ENCODE data around the gene COMMD1. TPM values are rescaled to one million over a fixed set of nuclear protein-coding genes. Genes with fewer than 3 reads are reported as not detected.
"Not testable (repeated sequence)": the region's sequence is repeated elsewhere in the genome, so short reads cannot be mapped to it uniquely, and the experiment has no call there.

The COMMD1 gene
- total RNA-seq: 57.9 TPM

GRCh38 chr2:61905372-61906185 is at the start of gene COMMD1:
COMMD1 (plus strand) TSS chr2:61905674; CDS start chr2:61905679, 5 bp downstream.
- Histone ChIP-seq H3K27me3 (ENCODE audit: control insufficient read depth in 3 of 3, insufficient read depth in 3 of 3, low read length in 3 of 3) (no peaks in the 10 kb centered on the region), H3K4me1 (ENCODE audit: control insufficient read depth in 3 of 3, insufficient read depth in 3 of 3, low read length in 3 of 3) (peaks cover 5 to 21% (median 7%) of the 10 kb centered on the region in 3 donors), H3K36me3 (ENCODE audit: control insufficient read depth in 3 of 3, insufficient read depth in 3 of 3, low read length in 3 of 3) (peaks cover 0 to 2% (median 0%) of the 10 kb centered on the region in 3 donors), H3K27ac (ENCODE audit: low read depth, low read length) (peak within 1 kb of the TSS; percentile 77), H3K9me3 (ENCODE audit: control insufficient read depth in 3 of 3, low read length in 3 of 3) (no peaks in the 10 kb centered on the region), H3K4me3 (ENCODE audit: low read length in 3 of 3) (peak within 1 kb of the TSS; percentile 81 to 99 (median 96)), H3K9ac (ENCODE audit: low read depth in 1 of 3, low read length in 3 of 3) (peak within 1 kb of the TSS; percentile 85 to 95 (median 95))

DNA sequence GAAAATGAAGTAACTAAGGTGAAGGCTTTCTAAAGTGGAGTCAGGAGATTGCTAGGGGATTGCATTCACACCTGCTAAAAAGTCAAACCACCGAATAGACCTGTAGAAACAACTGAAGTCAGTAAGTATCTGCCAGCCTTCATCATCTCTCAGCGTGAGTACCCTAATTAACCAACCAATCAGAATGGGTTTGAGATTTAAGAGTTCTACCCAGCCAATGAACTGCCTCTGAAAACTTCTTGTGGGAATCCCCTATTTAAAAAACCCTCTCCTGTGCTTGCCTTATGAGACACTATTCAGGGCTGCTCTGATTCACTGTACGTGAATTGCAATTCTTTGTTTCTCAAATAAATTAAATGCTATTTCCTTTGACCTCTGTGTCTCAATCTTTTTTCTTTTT is 48.2 kb upstream of the COMMD1 start:
- no peaks in the 10 kb centered on the region for H3K36me3 ChIP-seq (ENCODE audit: control insufficient read depth in 3 of 3, insufficient read depth in 3 of 3, low read length in 3 of 3)
- H3K4me3 ChIP-seq (ENCODE audit: low read length in 3 of 3): no peak overlapping the region
- H3K9me3 ChIP-seq (ENCODE audit: control insufficient read depth in 3 of 3, low read length in 3 of 3): no peaks in the 10 kb centered on the region
- no peaks in the 10 kb centered on the region for H3K27me3 ChIP-seq (ENCODE audit: control insufficient read depth in 3 of 3, insufficient read depth in 3 of 3, low read length in 3 of 3)
- H3K27ac ChIP-seq (ENCODE audit: low read depth, low read length): no peak overlapping the region
- H3K9ac ChIP-seq (ENCODE audit: low read depth in 1 of 3, low read length in 3 of 3): no peak overlapping the region
- peaks cover 9 to 15% (median 12%) of the 10 kb centered on the region in 3 donors for H3K4me1 ChIP-seq (ENCODE audit: control insufficient read depth in 3 of 3, insufficient read depth in 3 of 3, low read length in 3 of 3)

DNA sequence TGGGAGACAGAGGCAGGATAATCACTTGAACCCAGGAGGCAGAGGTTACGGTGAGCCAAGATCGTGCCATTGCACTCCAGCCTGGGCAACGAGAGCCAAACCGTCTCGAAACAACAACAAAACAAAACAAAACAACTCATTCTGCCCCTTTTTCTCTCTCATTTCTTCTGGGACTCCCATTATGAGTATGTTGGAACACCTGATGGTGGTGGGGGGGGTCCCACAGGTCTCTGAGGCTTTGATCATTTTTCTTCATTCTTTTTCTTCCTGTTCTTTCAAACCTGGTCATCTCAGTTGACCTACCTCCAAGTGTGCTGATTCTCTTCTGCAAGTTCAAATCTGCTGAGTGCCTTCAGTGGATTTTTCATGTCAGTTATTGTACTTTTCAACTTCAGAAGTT is 43.4 kb upstream of the COMMD1 start:
- Histone ChIP-seq H3K9ac (ENCODE audit: low read depth in 1 of 3, low read length in 3 of 3) (no peak overlapping the region), H3K4me1 (ENCODE audit: control insufficient read depth in 3 of 3, insufficient read depth in 3 of 3, low read length in 3 of 3) (no peaks in the 10 kb centered on the region), H3K4me3 (ENCODE audit: low read length in 3 of 3) (no peak overlapping the region), H3K27me3 (ENCODE audit: control insufficient read depth in 3 of 3, insufficient read depth in 3 of 3, low read length in 3 of 3) (no peaks in the 10 kb centered on the region), H3K36me3 (ENCODE audit: control insufficient read depth in 3 of 3, insufficient read depth in 3 of 3, low read length in 3 of 3) (peaks cover 8 to 19% (median 18%) of the 10 kb centered on the region in 3 donors), H3K27ac (ENCODE audit: low read depth, low read length) (no peak overlapping the region), H3K9me3 (ENCODE audit: control insufficient read depth in 3 of 3, low read length in 3 of 3) (no peaks in the 10 kb centered on the region)

GRCh38 chr2:61866482-61867089 is 38.9 kb upstream of the COMMD1 start:
- peaks cover 20 to 45% (median 44%) of the 10 kb centered on the region in 3 donors for H3K36me3 ChIP-seq (ENCODE audit: control insufficient read depth in 3 of 3, insufficient read depth in 3 of 3, low read length in 3 of 3)
- not testable (repeated sequence) for H3K27ac ChIP-seq (ENCODE audit: low read depth, low read length); H3K9ac ChIP-seq (ENCODE audit: low read depth in 1 of 3, low read length in 3 of 3); H3K4me3 ChIP-seq (ENCODE audit: low read length in 3 of 3); H3K27me3 ChIP-seq (ENCODE audit: control insufficient read depth in 3 of 3, insufficient read depth in 3 of 3, low read length in 3 of 3); H3K9me3 ChIP-seq (ENCODE audit: control insufficient read depth in 3 of 3, low read length in 3 of 3); H3K4me1 ChIP-seq (ENCODE audit: control insufficient read depth in 3 of 3, insufficient read depth in 3 of 3, low read length in 3 of 3)

DNA sequence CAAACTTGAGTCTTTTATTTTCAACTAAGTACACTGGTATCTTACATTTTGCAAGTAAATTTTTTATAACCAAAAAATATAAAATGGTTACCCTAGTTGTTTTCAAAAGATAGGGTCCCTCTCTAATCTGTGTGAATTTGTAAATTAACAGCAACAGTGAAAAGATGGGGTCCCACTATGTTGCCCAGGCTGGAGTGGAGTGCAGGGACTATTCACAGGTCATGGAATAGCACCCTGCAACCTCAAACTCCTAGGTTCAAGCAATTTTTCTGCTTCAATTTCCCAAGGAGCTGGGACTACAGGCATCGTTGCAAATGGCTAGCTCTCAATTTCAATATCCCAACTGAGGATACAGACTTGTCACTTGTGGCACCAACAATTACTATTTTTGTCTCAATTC is 29.1 kb upstream of the COMMD1 start:
- Histone ChIP-seq H3K36me3 (ENCODE audit: control insufficient read depth in 3 of 3, insufficient read depth in 3 of 3, low read length in 3 of 3) (peaks cover 47 to 71% (median 64%) of the 10 kb centered on the region in 3 donors), H3K9ac (ENCODE audit: low read depth in 1 of 3, low read length in 3 of 3) (no peak overlapping the region), H3K27me3 (ENCODE audit: control insufficient read depth in 3 of 3, insufficient read depth in 3 of 3, low read length in 3 of 3) (no peaks in the 10 kb centered on the region), H3K27ac (ENCODE audit: low read depth, low read length) (no peak overlapping the region), H3K4me3 (ENCODE audit: low read length in 3 of 3) (no peak overlapping the region), H3K4me1 (ENCODE audit: control insufficient read depth in 3 of 3, insufficient read depth in 3 of 3, low read length in 3 of 3) (no peaks in the 10 kb centered on the region), H3K9me3 (ENCODE audit: control insufficient read depth in 3 of 3, low read length in 3 of 3) (no peaks in the 10 kb centered on the region)

DNA sequence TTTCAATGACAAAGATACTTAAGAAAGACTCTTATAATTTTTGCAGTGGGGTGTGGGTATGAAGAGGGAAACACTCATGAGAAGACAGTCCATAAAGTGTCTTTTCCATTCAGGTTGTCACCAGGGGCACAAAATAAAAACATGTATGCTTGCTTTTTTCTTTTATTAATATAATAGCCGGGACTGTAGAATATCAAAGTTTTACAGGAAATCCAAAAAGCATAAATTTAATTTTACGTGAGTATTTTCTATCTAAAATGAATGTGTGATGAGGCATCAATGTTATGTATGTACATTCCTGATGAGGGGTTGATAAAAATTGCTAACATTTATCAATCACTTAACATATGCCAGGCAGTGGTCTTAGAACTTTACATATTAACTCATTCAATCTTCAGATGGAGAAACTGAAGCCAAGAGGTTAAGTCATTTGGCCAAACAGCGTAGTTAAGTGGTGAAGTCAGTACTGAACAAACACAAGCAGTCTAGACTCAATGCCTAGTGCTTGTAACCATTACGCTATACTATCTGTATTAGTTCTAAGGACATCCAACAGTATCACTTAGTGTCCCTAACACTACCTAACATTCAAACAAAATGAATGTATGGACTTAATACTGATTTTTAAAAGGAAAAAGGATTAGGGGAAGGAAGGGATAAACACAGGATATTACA is 27.8 kb upstream of the COMMD1 start:
- H3K9me3 ChIP-seq (ENCODE audit: control insufficient read depth in 3 of 3, low read length in 3 of 3): no peaks in the 10 kb centered on the region
- H3K9ac ChIP-seq (ENCODE audit: low read depth in 1 of 3, low read length in 3 of 3): no peak overlapping the region
- H3K4me1 ChIP-seq (ENCODE audit: control insufficient read depth in 3 of 3, insufficient read depth in 3 of 3, low read length in 3 of 3): no peaks in the 10 kb centered on the region
- no peaks in the 10 kb centered on the region for H3K27me3 ChIP-seq (ENCODE audit: control insufficient read depth in 3 of 3, insufficient read depth in 3 of 3, low read length in 3 of 3)
- H3K4me3 ChIP-seq (ENCODE audit: low read length in 3 of 3): no peak overlapping the region
- peaks cover 38 to 69% (median 64%) of the 10 kb centered on the region in 3 donors for H3K36me3 ChIP-seq (ENCODE audit: control insufficient read depth in 3 of 3, insufficient read depth in 3 of 3, low read length in 3 of 3)
- H3K27ac ChIP-seq (ENCODE audit: low read depth, low read length): no peak overlapping the region

GRCh38 chr2:61878761-61879160 is 26.7 kb upstream of the COMMD1 start:
- Histone ChIP-seq H3K27me3 (ENCODE audit: control insufficient read depth in 3 of 3, insufficient read depth in 3 of 3, low read length in 3 of 3) (no peaks in the 10 kb centered on the region), H3K9ac (ENCODE audit: low read depth in 1 of 3, low read length in 3 of 3) (no peak overlapping the region), H3K27ac (ENCODE audit: low read depth, low read length) (no peak overlapping the region), H3K4me3 (ENCODE audit: low read length in 3 of 3) (no peak overlapping the region), H3K4me1 (ENCODE audit: control insufficient read depth in 3 of 3, insufficient read depth in 3 of 3, low read length in 3 of 3) (no peaks in the 10 kb centered on the region), H3K36me3 (ENCODE audit: control insufficient read depth in 3 of 3, insufficient read depth in 3 of 3, low read length in 3 of 3) (peaks cover 39 to 75% (median 67%) of the 10 kb centered on the region in 3 donors), H3K9me3 (ENCODE audit: control insufficient read depth in 3 of 3, low read length in 3 of 3) (no peaks in the 10 kb centered on the region)

GRCh38 chr2:61879351-61879750 is 26.1 kb upstream of the COMMD1 start:
- not testable (repeated sequence) for H3K27ac ChIP-seq (ENCODE audit: low read depth, low read length); H3K9me3 ChIP-seq (ENCODE audit: control insufficient read depth in 3 of 3, low read length in 3 of 3); H3K27me3 ChIP-seq (ENCODE audit: control insufficient read depth in 3 of 3, insufficient read depth in 3 of 3, low read length in 3 of 3); H3K4me1 ChIP-seq (ENCODE audit: control insufficient read depth in 3 of 3, insufficient read depth in 3 of 3, low read length in 3 of 3); H3K9ac ChIP-seq (ENCODE audit: low read depth in 1 of 3, low read length in 3 of 3); H3K4me3 ChIP-seq (ENCODE audit: low read length in 3 of 3)
- peaks cover 38 to 76% (median 67%) of the 10 kb centered on the region in 3 donors for H3K36me3 ChIP-seq (ENCODE audit: control insufficient read depth in 3 of 3, insufficient read depth in 3 of 3, low read length in 3 of 3)

DNA sequence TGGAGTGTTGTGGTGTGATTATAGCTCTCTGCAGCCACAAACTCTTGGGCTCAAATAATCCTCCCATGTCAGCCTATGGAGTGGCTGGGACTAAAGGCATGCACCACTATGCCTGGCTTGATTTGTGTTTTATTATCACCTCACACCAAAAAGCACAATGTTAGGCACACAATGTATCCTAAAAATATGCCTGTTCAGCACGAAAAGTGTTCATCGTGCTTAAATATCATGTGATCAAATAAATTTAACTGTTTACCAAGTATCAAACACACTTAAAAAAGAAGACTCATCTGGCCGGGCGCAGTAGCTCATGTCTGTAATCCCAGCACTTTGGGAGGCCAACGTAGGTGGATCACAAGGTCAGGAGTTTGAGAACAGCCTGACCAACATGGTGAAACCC is 22.6 kb upstream of the COMMD1 start:
- Histone ChIP-seq H3K4me1 (ENCODE audit: control insufficient read depth in 3 of 3, insufficient read depth in 3 of 3, low read length in 3 of 3) (peaks cover 7 to 20% (median 11%) of the 10 kb centered on the region in 3 donors), H3K9me3 (ENCODE audit: control insufficient read depth in 3 of 3, low read length in 3 of 3) (no peaks in the 10 kb centered on the region), H3K9ac (ENCODE audit: low read depth in 1 of 3, low read length in 3 of 3) (no peak overlapping the region), H3K27ac (ENCODE audit: low read depth, low read length) (no peak overlapping the region), H3K4me3 (ENCODE audit: low read length in 3 of 3) (no peak overlapping the region), H3K27me3 (ENCODE audit: control insufficient read depth in 3 of 3, insufficient read depth in 3 of 3, low read length in 3 of 3) (no peaks in the 10 kb centered on the region), H3K36me3 (ENCODE audit: control insufficient read depth in 3 of 3, insufficient read depth in 3 of 3, low read length in 3 of 3) (peaks cover 22 to 59% (median 54%) of the 10 kb centered on the region in 3 donors)

All from skeletal muscle tissue (tissue), 4 donors.